WTC11 (cell line): Measurements from ENCODE around the gene MCF2L2.

ENCODE experiments used
- AFF4 ChIP-seq: sonication (generic); formaldehyde crosslinking; IDR thresholded peaks from 2 replicates; pipeline ENCODE4 v1.8.1; 2023; ENCODE audit warnings: mild to moderate bottlenecking, missing genetic modification reagents, borderline replicate concordance
- ATF6 ChIP-seq: sonication (generic); formaldehyde crosslinking; IDR thresholded peaks from 2 replicates; pipeline ENCODE4 v1.8.1; 2023; ENCODE audit warnings: mild to moderate bottlenecking, missing genetic modification reagents
- CBFB ChIP-seq: sonication (generic); formaldehyde crosslinking; IDR thresholded peaks from 2 replicates; pipeline ENCODE4 v1.8.1; 2022; ENCODE audit warnings: mild to moderate bottlenecking, low read depth, missing genetic modification reagents
- GTF2I ChIP-seq: fragments of 250-450 bp; sonication (Bioruptor Pico); conservative IDR thresholded peaks from 2 replicates; pipeline ENCODE4 v1.4.0; 2021; ENCODE audit warnings: mild to moderate bottlenecking
- IRF2 ChIP-seq: sonication (generic); formaldehyde crosslinking; IDR thresholded peaks from 2 replicates; pipeline ENCODE4 v1.8.0; 2022; ENCODE audit warnings: low read depth, missing genetic modification reagents, borderline replicate concordance
- JAZF1 ChIP-seq: fragments of 250-450 bp; sonication (Bioruptor Pico); IDR thresholded peaks from 2 replicates; pipeline ENCODE4 v1.9.0; 2021; ENCODE audit warnings: moderate library complexity, mild to moderate bottlenecking, inconsistent platforms
- NFE2L1 ChIP-seq: sonication (generic); formaldehyde crosslinking; IDR thresholded peaks from 2 replicates; pipeline ENCODE4 v1.8.1; 2023; ENCODE audit warnings: missing genetic modification reagents
- PRRX2 ChIP-seq: fragments of 250-450 bp; sonication (Bioruptor Pico); IDR thresholded peaks from 2 replicates; pipeline ENCODE4 v1.8.0; 2021; ENCODE audit warnings: mild to moderate bottlenecking
- SP1 ChIP-seq: sonication (generic); formaldehyde crosslinking; conservative IDR thresholded peaks from 2 replicates; pipeline ENCODE4 v1.8.1; 2022; ENCODE audit warnings: missing genetic modification reagents
- TP53 ChIP-seq: sonication (generic); formaldehyde crosslinking; IDR thresholded peaks from 2 replicates; pipeline ENCODE4 v1.8.1; 2023; ENCODE audit warnings: mild to moderate bottlenecking, missing genetic modification reagents
- ZNF317 ChIP-seq: sonication (generic); formaldehyde crosslinking; IDR thresholded peaks from 2 replicates; pipeline ENCODE4 v1.8.1; 2023; ENCODE audit warnings: low read depth, mild to moderate bottlenecking, moderate library complexity, missing genetic modification reagents, borderline replicate concordance
- ZNF423 ChIP-seq: fragments of 250-450 bp; sonication (Bioruptor Pico); IDR thresholded peaks from 2 replicates; pipeline ENCODE4 v2.1.2; 2022; ENCODE audit warnings: mild to moderate bottlenecking, moderate library complexity
- TF ChIP-seq, protein P1 (sequence below): fragments of 200-600 bp; IDR thresholded peaks from 2 replicates; pipeline ENCODE4 v1.8.0; 2022; ENCODE audit warnings: antibody characterized with exemption
- TF ChIP-seq, protein P2 (sequence below): sonication (generic); formaldehyde crosslinking; IDR thresholded peaks from 2 replicates; pipeline ENCODE4 v1.8.0; 2022; ENCODE audit warnings: mild to moderate bottlenecking, missing genetic modification reagents

GRCh38 chr3:183460081-183461055, 31.9 kb upstream of the MCF2L2 start:
- TF ChIP-seq, protein P1, sequence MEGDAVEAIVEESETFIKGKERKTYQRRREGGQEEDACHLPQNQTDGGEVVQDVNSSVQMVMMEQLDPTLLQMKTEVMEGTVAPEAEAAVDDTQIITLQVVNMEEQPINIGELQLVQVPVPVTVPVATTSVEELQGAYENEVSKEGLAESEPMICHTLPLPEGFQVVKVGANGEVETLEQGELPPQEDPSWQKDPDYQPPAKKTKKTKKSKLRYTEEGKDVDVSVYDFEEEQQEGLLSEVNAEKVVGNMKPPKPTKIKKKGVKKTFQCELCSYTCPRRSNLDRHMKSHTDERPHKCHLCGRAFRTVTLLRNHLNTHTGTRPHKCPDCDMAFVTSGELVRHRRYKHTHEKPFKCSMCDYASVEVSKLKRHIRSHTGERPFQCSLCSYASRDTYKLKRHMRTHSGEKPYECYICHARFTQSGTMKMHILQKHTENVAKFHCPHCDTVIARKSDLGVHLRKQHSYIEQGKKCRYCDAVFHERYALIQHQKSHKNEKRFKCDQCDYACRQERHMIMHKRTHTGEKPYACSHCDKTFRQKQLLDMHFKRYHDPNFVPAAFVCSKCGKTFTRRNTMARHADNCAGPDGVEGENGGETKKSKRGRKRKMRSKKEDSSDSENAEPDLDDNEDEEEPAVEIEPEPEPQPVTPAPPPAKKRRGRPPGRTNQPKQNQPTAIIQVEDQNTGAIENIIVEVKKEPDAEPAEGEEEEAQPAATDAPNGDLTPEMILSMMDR = no peak
- TF ChIP-seq IRF2 (CRISPR knock-in tag) (no peak), JAZF1 (no peak), AFF4 (CRISPR knock-in tag) (no peak), ZNF423 (CRISPR knock-in tag) (no peak), ZNF317 (no peak), NFE2L1 (CRISPR knock-in tag) (no peak), ATF6 (CRISPR knock-in tag) (no peak), CBFB (no peak), PRRX2 (no peak), SP1 (CRISPR knock-in tag) (no peak), TP53 (CRISPR knock-in tag) (no peak), GTF2I (no peak)
- TF ChIP-seq, protein P2, sequence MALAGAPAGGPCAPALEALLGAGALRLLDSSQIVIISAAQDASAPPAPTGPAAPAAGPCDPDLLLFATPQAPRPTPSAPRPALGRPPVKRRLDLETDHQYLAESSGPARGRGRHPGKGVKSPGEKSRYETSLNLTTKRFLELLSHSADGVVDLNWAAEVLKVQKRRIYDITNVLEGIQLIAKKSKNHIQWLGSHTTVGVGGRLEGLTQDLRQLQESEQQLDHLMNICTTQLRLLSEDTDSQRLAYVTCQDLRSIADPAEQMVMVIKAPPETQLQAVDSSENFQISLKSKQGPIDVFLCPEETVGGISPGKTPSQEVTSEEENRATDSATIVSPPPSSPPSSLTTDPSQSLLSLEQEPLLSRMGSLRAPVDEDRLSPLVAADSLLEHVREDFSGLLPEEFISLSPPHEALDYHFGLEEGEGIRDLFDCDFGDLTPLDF (CRISPR knock-in tag) = no peak
